HG02642 (cell line): Measurements from ENCODE around the gene ZDHHC12.

ENCODE experiments used
- ATAC-seq: cut with Tn5 transposase; IDR thresholded peaks from one replicate; pipeline ENCODE4 v1.9.1; 2021; ENCODE audit warnings: mild to moderate bottlenecking; ENCODE audit not compliant: unreplicated experiment, poor library complexity

Gene ZDHHC12, protein sequence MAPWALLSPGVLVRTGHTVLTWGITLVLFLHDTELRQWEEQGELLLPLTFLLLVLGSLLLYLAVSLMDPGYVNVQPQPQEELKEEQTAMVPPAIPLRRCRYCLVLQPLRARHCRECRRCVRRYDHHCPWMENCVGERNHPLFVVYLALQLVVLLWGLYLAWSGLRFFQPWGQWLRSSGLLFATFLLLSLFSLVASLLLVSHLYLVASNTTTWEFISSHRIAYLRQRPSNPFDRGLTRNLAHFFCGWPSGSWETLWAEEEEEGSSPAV

DNA sequence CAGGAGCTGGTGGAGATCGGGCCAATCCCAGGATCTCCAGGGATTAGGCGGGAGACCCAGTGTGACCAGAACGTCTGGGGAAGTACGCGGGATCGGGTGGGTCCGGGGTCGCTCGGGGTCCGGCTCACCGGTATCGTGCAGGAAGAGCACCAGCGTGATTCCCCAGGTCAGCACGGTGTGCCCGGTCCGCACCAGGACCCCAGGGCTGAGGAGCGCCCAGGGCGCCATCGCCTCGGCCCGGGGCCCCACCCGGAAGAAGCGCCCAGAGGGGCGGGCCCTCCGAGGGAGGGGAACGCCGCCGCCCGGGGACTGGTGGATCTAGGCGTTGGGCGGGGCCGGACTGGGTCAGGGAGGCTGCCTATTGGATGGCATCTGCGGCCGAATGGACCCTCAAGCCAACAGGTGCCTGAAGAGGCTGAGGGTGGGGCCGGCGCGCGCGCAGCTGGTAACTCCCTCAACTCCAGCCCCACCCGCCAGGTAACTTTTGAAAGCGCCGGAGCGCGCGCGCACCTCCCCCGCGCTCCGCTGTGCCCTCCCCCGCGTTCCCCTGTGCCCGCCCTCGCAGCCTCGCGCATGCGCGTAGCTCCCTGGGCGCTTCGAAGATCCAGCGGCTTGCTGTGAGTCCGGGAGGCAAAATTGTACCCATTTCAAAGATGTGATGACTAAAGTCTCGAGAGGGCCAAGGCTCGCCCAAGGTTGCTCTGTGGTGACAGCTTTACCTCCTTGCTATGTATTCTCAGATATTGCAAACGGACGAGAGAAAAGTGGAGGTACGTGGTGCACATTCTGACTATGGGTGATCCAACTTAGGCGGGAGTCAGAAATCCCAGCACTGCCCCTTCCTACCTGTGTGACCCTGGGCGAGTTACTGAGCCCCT lies at the start of gene ZDHHC12:
Gene ZDHHC12 (minus strand): TSS at position 262 of the 878 bp plus-strand sequence. CDS start 34 bp downstream, at position 228.
- peak; percentile 96 for ATAC-seq

DNA sequence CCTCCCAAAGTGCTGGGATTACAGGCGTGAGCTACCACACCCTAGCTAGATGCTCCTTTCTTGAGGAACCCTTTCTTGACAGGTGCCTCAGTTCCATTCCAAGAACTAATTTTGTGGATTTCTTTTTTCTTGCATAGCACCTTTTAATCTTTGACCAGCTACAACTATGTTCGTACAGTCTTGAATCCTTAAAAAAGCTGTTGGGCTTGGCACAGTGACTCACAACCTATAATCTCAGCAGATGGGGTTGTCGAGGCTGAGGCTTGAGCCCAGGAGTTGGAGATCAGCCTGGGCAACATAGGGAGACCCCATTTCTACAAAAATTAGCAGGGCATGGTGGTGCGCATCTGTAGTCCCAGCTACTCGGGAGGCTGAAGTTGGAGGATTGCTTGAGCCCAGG lies 49.1 kb upstream of the ZDHHC12 start:
- no peak for ATAC-seq

DNA sequence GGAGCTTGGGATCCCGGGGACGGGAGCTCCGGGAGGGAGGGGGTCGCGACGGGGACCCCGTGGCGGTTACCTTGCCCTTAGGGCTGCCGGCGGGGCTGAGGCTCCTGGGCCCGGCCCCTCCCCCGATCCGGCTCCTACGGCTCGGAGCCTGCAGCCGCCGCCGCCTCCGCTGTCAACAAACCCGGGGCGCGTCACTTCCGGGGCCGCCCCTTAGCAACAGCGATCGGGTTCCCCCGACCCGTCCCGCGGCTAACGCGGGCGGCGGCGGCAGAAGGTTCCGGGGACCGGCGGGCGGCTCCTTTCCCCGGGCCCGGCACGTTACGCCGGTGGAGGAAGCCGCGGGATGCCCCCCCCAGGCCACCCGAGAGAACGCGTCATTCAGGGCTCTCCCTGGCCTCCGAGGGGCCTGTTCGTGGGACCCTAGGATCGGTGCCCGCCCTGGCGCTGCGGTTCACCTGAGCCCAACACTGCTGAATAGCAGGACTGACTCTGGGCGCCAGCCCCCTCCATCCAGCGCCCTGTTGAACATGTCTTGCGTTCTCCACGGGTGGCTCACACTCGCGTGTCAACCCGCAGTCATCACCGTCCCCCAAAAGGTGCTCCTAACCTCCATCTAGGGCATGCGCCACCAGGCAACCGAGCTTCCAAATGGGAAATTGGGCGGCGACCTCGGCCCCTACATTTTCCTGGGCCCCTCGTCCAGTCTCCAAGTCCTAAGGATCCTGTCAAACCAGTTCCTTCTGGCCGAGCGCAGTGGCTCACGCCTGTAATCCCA lies 48.0 kb upstream of the ZDHHC12 start, which contains the start of gene ZER1:
Gene ZER1 (minus strand): TSS at position 183 of the 775 bp plus-strand sequence. CDS start 16,362 bp downstream, outside the sequence.
- ATAC-seq = peak; percentile 93

DNA sequence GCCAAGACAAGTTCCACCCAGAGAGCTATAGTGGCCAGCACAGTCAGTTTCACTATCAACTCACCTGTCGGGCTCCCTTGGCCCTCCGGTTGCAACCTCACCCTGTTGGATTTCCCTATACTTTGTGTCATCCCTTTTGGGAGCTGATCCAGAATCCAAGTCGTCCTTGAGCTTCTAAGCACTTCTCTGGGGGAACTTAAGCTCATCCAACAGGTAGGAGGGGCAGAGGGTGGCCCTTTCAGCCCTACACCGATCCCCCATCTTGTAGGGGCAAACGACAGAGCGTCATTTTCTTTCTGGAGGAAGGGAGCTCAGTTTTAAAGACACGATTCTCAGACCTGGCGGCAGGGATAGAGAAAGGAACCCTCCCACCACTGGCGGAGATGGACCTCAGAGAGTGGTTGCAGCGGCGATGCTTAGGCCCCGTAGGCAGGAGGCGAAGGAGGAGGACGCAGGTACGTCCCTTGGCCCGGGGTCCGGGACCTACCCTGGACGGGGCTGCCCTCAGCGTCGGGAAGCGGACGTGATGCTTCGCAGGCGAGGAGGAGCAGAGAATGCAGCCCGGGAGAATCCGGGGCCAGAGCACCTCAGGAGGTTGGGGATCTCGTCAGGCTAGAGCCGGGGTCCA lies 47.3 kb upstream of the ZDHHC12 start:
- no peak for ATAC-seq

DNA sequence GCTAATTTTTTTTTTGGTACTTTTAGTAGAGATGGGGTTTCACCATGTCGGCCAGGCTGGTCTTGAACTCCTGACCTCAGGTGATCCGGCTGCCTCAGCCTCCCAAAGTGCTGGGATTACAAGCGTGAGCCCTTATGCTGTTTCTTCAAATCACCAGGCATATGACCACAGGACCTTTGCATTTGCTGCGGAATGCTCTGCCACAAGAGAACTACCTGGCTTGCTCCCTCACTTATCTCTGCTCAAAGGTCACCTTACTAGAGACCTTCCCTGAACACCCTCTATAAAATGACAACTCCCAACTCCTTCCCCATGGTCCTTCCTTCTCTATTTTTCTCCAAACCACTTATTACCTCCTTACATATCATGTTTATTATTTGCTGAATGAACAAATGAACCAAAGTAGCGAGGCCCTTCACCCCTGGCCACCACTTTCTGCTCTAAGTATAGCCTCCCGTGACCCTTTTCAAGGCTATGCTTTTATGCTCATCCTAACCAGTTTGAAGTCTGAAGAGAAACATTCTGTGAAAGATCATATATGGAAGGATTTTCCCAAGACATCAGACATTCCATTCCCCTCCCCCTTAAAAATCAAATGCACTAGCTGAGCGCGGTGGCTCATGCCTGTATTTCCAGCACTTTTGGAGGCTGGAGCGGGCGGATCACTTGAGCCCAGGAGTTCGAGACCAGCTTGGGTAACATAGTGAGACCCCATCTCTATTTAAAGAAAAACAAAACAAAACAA lies 46.5 kb upstream of the ZDHHC12 start:
- ATAC-seq = no peak

DNA sequence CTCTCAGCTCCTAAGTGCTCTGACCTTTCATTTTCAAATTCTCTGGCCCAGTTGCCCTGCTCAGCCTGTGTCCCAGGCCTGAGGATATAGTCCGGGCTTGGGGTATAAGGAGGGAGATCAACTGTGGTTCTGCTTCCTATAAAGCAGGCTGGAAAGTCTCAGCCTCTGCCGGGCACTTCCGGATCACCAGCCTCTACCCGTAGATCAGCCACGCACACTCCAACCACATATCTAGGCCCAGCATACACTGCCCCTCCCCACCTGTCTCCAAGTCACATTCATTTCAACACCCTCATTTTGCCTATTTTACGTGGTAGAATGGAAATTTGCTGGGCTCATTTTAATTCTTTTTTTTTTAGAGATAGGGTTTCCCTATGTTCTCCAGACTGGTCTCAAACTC lies 44.7 kb upstream of the ZDHHC12 start:
- no peak for ATAC-seq

GRCh38 chr9:128765499-128765898 lies 41.6 kb upstream of the ZDHHC12 start:
- no peak for ATAC-seq

DNA sequence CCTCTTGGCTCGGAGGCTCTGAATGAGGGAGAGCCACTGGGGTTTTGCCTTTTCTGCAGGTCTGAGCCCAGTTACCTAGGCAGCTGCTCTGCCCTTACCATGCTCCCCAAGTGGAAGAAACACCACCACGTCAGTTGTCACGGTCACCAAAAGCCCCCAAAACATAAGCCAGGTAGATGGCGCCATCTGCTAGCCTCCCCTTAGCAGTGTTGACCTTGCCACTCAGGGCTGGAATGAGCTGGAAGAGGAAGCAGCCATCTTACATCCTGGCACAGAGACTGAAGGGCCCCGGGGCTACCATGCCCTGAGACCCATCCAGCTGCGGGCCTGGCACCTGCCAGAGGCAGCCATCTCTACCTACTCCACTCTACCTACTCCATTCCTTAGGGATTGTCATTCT lies 40.4 kb upstream of the ZDHHC12 start:
- no peak for ATAC-seq

DNA sequence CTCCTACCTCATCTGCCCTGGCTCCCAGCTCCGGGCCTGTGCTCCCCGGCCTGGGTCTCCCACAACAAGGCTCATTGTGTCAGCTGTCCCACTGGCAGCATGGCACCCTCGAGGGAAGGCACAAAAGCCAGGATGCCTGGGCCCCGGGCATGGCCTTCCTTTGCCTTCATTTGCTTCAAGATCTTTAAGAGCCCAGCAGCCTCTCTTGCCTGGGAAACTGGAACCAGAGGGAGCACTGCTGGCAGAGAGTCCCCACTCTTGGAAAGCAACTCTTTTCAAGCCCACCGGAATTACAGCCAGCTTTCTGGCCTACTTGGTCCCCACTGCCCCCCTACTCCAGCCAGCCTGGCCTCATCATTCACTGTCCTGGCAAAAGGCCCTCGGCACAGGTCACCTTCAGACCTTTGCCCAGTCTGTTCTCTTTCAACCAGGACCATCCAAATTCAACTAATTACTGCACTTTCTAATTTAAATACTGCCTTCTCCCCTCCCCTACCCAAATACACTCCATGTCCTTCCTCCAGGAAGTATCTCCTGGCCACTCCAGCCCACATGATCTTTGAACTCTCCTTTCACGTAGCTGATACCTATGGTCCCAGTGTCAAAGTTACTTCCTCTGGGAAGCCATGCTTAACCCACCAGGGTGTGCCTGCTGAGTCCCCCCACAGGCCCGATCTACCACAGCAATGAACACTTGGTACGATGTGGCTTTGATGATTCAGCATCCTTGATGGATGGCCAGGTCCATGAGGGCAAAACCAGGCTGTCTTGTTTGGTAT lies 38.9 kb upstream of the ZDHHC12 start:
- no peak for ATAC-seq

DNA sequence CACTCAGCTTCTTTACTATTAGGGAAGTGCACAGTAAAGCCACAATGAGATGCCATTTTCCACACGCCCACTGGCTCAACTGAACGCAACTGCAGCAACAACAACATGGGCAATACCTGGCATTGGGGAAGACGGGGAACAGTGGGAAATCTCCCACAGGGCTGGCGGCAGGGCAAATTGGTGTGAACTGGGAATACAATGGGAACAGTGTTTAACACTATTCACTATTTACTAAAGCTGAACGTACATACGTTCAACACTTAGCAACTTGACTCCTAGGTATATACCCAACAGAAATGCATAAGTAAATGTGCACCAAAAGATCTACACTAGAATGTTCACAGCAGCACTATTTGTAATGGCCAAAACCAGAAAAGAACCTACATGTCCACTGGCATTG lies 33.7 kb upstream of the ZDHHC12 start:
- ATAC-seq = no peak

DNA sequence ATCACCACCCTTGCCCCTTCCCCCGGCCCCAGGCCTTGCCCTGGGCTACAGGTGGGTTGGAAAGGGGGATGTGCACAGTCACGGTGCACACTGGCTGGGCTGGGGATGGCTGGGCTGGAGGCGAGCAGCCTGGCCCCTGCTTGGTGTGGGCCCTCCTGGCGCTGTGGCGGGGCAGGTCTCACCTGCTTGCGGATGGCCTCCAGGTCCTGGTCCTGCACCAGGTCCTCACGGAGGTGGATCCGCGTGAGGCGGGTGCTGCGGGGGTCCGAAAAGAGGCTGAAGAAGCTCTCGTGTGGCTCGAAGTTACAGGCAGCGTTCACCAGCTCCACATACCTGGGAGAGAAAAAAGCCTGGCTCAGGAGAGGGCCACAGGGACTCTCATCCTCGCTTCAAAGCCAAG lies 29.7 kb upstream of the ZDHHC12 start:
- ATAC-seq = no peak

- ATAC-seq = no peak
These were observed 27.1 kb upstream of the ZDHHC12 start for GRCh38 chr9:128750926-128751595.

- ATAC-seq = no peak
These were observed 23.3 kb upstream of the ZDHHC12 start for GRCh38 chr9:128747241-128747640.

- no peak for ATAC-seq
These were observed 19.5 kb upstream of the ZDHHC12 start for GRCh38 chr9:128743421-128743820.

DNA sequence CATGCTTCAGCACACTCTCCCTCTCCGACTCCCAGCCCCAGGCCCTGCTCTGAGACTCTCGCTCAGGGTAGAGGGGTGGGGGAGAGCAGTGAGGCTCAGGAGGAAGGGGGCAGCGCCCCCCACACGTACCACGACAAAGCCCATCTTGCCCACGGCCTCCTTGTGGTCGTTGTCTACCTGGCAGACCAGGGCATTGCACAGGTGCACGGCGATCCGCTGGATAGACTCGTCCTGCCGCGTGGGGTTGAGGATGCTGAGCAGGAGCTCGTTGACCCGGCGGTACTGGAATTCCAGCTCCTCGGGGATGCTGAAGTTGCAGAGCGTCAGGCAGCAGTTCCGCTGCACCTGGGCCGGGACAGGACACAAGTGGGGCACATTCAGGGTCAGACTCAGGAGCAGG lies 18.5 kb upstream of the ZDHHC12 start:
- ATAC-seq = no peak

DNA sequence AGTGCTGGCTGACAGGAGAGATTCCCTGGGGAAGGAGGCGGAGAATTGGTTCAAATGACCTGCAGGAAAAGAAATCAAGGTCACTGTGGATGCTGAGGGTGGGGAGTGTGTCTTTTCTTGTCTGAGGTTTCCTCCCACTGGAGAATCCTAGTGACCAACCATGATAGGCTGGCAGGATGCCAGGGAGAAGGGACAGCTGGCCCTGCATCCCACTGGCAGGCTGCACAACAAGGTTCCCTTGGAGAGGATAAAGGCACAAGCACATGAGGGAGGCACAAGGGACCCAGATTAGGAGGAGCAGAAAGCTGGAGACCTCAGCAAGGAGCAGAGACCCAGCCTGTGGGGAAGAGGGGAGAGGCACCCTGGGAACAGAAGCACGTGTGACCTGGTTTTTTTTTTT lies 11.4 kb upstream of the ZDHHC12 start:
- no peak for ATAC-seq

- no peak for ATAC-seq
These were observed 9.3 kb upstream of the ZDHHC12 start for GRCh38 chr9:128733256-128733655.

DNA sequence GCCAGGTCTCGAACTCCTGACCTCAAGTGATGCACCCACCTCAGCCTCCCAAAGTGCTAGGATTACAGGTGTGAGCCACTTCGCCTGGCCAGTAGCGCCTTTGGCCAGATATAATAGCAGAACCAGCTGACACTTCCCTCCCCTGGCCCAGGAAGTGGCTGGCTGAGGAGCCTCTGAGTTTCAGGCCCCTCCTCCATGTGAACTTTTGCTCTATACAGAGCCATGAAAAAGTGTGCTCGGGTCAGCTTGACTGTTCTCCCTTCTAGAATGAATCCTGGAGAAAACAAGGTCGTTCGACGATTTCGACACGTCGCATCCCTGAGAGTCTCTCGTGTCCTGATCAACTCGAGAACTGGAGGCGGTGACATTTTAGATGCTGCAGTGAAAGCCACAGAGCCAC lies 8.6 kb upstream of the ZDHHC12 start:
- no peak for ATAC-seq
